SK-N-SH (cell line): ENCODE data around the gene ADD3. TPM values are rescaled to one million over a fixed set of nuclear protein-coding genes. Genes with fewer than 3 reads are reported as not detected.
A peak's percentile ranks its signal among the peaks of the same experiment; 100 is the strongest.

Experiments used
- CTCF ChIA-PET: fragments of 300-600, 350-600 bp; formaldehyde crosslinking; extraction: SDS; loops from one replicate; lab custom pipeline; 2021; lab: Yijun Ruan, JAX
- POLR2A ChIA-PET: fragments of 350-600 bp; sonication (Branson Sonifier 250); formaldehyde crosslinking; extraction: SDS; loops from one replicate; lab custom pipeline; 2020; ENCODE audit warnings: antibody characterized with exemption, inconsistent platforms; lab: Yijun Ruan, JAX
- DNase-seq: peaks from one replicate; pipeline ENCODE4 v3.0.0; 2012
- H2AFZ ChIP-seq: fragments of 200-600 bp; sonication (generic); 2 replicates; pipeline ENCODE4 v1.8.1; 2016; ENCODE audit warnings: antibody characterized with exemption, mild to moderate bottlenecking, low read depth
- H3F3A ChIP-seq: fragments of 200-600 bp; sonication (generic); replicated peaks from 2 replicates; pipeline ENCODE3; 2016; ENCODE audit warnings: antibody characterized with exemption, mild to moderate bottlenecking; ENCODE audit not compliant: insufficient read depth
- H3K27ac ChIP-seq, 2 experiments: fragments of 200-500 bp in 1 of 2; fragments of 200-600 bp in 1 of 2; sonication (Bioruptor generic) in 1 of 2; sonication (generic), shearing (Covaris generic) in 1 of 2; 2 replicates each; pipeline versions ENCODE4 v1.5.1 to v1.6.1; 2014 to 2016; ENCODE audit warnings: low read depth in 2 of 2, inconsistent platforms in 1 of 2, low read length in 1 of 2, mild to moderate bottlenecking in 1 of 2, mixed read lengths in 1 of 2
- H3K27me3 ChIP-seq: fragments of 200-600 bp; sonication (generic), shearing (Covaris generic); 2 replicates; pipeline ENCODE4 v1.6.1; 2016; ENCODE audit warnings: mixed run types; ENCODE audit not compliant: insufficient read depth
- H3K36me3 ChIP-seq, 2 experiments: fragments of 200-500 bp in 1 of 2; fragments of 200-600 bp in 1 of 2; sonication (Bioruptor generic) in 1 of 2; sonication (generic) in 1 of 2; replicated peaks in 1 of 2; 2 replicates each; pipeline versions ENCODE3 to v1.5.1; 2014 to 2016; ENCODE audit warnings: low read length in 1 of 2, mild to moderate bottlenecking in 1 of 2; ENCODE audit not compliant: insufficient read depth in 2 of 2, control insufficient read depth in 1 of 2
- H3K4me1 ChIP-seq, 2 experiments: fragments of 200-500 bp in 1 of 2; fragments of 200-600 bp in 1 of 2; sonication (Bioruptor generic) in 1 of 2; sonication (generic), shearing (Covaris generic) in 1 of 2; 2 replicates each; pipeline versions ENCODE4 v1.5.1 to v1.6.1; 2014 to 2016; ENCODE audit warnings: low read depth in 1 of 2, low read length in 1 of 2, mixed run types in 1 of 2; ENCODE audit not compliant: insufficient read depth in 2 of 2, control insufficient read depth in 1 of 2
- H3K4me2 ChIP-seq: fragments of 200-600 bp; sonication (generic), shearing (Covaris generic); 2 replicates; pipeline ENCODE4 v1.6.1; 2017; ENCODE audit warnings: mixed run types
- H3K4me3 ChIP-seq, 2 experiments: fragments of 200-500 bp in 1 of 2; fragments of 200-600 bp in 1 of 2; sonication (Bioruptor generic) in 1 of 2; sonication (generic), shearing (Covaris generic) in 1 of 2; 2 replicates each; pipeline versions ENCODE4 v1.5.1 to v1.8.1; 2014 to 2016; ENCODE audit warnings: low read depth in 2 of 2, inconsistent platforms in 1 of 2, low read length in 1 of 2, mild to moderate bottlenecking in 1 of 2, mixed read lengths in 1 of 2, moderate library complexity in 1 of 2
- H3K79me2 ChIP-seq: fragments of 200-600 bp; sonication (generic); 2 replicates; pipeline ENCODE4 v1.8.1; 2017; ENCODE audit warnings: mild to moderate bottlenecking; ENCODE audit not compliant: insufficient read depth
- H3K9ac ChIP-seq: fragments of 200-600 bp; sonication (generic); 2 replicates; pipeline ENCODE4 v1.6.1; 2017; ENCODE audit warnings: mixed run types
- H3K9me2 ChIP-seq: fragments of 200-600 bp; sonication (generic); 2 replicates; pipeline ENCODE4 v1.6.1; 2017; ENCODE audit warnings: mixed run types
- H3K9me3 ChIP-seq: fragments of 200-600 bp; sonication (generic); 2 replicates; pipeline ENCODE4 v1.6.1; 2017; ENCODE audit warnings: mixed run types, mild to moderate bottlenecking, moderate library complexity
- H4K20me1 ChIP-seq: fragments of 200-600 bp; sonication (generic); 2 replicates; pipeline ENCODE4 v1.6.1; 2017; ENCODE audit warnings: mild to moderate bottlenecking, mixed run types; ENCODE audit not compliant: insufficient read depth
- CHD2 ChIP-seq: fragments of 150-350 bp; IDR thresholded peaks from 2 replicates; pipeline ENCODE4 v1.6.1; 2018; ENCODE audit warnings: low read length; ENCODE audit not compliant: partially characterized antibody
- ELF1 ChIP-seq: IDR thresholded peaks from 2 replicates; pipeline ENCODE4 v1.4.0; 2012
- EP300 ChIP-seq, 2 experiments: IDR thresholded peaks; 2 replicates each; pipeline versions ENCODE4 v1.4.0 to v1.6.1; 2012; ENCODE audit warnings: borderline replicate concordance in 1 of 2, low read depth in 1 of 2, low read length in 1 of 2
- EZH2phosphoT487 ChIP-seq: fragments of 200-600 bp; sonication (generic); IDR thresholded peaks from 2 replicates; pipeline ENCODE4 v1.6.1; 2017; ENCODE audit warnings: low read depth, mixed run types, mild to moderate bottlenecking, antibody characterized with exemption, moderate library complexity, borderline replicate concordance
- FOXJ3 ChIP-seq: sonication (generic); formaldehyde crosslinking; IDR thresholded peaks from 2 replicates; pipeline ENCODE4 v1.5.1; 2020; ENCODE audit warnings: mild to moderate bottlenecking, missing genetic modification reagents
- FOXM1 ChIP-seq: IDR thresholded peaks from 2 replicates; pipeline ENCODE4 v1.4.0; 2012; ENCODE audit warnings: low read depth, mild to moderate bottlenecking
- GATA2 ChIP-seq: sonication (generic); formaldehyde crosslinking; IDR thresholded peaks from 2 replicates; pipeline ENCODE4 v1.5.0; 2020; ENCODE audit warnings: mild to moderate bottlenecking, missing genetic modification reagents
- IRF3 ChIP-seq: fragments of 150-350 bp; IDR thresholded peaks from 2 replicates; pipeline ENCODE4 v1.6.1; 2016; ENCODE audit warnings: mild to moderate bottlenecking, low read depth, low read length
- JUND ChIP-seq: IDR thresholded peaks from 2 replicates; pipeline ENCODE4 v1.4.0; 2012
- MAX ChIP-seq: IDR thresholded peaks from 2 replicates; pipeline ENCODE4 v1.4.0; 2012; ENCODE audit warnings: low read depth
- MXI1 ChIP-seq: IDR thresholded peaks from 2 replicates; pipeline ENCODE4 v1.6.1; 2012; ENCODE audit warnings: mild to moderate bottlenecking, low read depth, low read length, improper control_type of control experiment
- PBX3 ChIP-seq: IDR thresholded peaks from 2 replicates; pipeline ENCODE4; 2012
- POLR2AphosphoS5 ChIP-seq: IDR thresholded peaks from 2 replicates; pipeline ENCODE4 v1.6.1; 2012; ENCODE audit warnings: low read depth, low read length
- RAD21 ChIP-seq: IDR thresholded peaks from 2 replicates; pipeline ENCODE4 v1.6.1; 2012; ENCODE audit warnings: mild to moderate bottlenecking, low read length
- RCOR1 ChIP-seq: fragments of 150-350 bp; IDR thresholded peaks from 2 replicates; pipeline ENCODE4 v1.6.1; 2017; ENCODE audit warnings: antibody characterized with exemption, low read length
- TCF12 ChIP-seq: IDR thresholded peaks from 2 replicates; pipeline ENCODE4 v1.4.0; 2012
- TEAD4 ChIP-seq: IDR thresholded peaks from 2 replicates; pipeline ENCODE4 v1.4.0; 2012; ENCODE audit warnings: mild to moderate bottlenecking, borderline replicate concordance; ENCODE audit not compliant: insufficient read depth
- USF1 ChIP-seq: IDR thresholded peaks from 2 replicates; pipeline ENCODE4 v1.4.0; 2012; ENCODE audit warnings: low read depth, borderline replicate concordance
- YY1 ChIP-seq: IDR thresholded peaks from 2 replicates; pipeline ENCODE4 v1.4.0; 2012; ENCODE audit warnings: low read depth, mild to moderate bottlenecking
- ZBTB33 ChIP-seq: IDR thresholded peaks from 2 replicates; pipeline ENCODE4 v1.4.0; 2012; ENCODE audit warnings: low read depth, borderline replicate concordance
- WGBS: methylation state at CpG from one replicate; pipeline ENCODE4 v1.1.6; 2017; ENCODE audit warnings: low lambda C conversion rate; 5-methylcytosine and 5-hydroxymethylcytosine counted together
- polyA plus RNA-seq, 3 experiments: library from polyadenylated mRNA; depleted of rRNA; stranded (reverse); fragments of >200 nt; gene quantifications; 2 replicates each; pipeline ENCODE4 v1.2.3, GENCODE V29; 2012

The ADD3 gene
- polyA plus RNA-seq, 1 of the 3 experiments (the other 2 are of a cell fraction): 27.6 TPM

GRCh38 chr10:109963439-109963838, 44.3 kb upstream of the ADD3 start:
- H3K4me1 ChIP-seq: peaks cover 41 to 58% of the 10 kb centered on the region in 2 experiments
- H3F3A ChIP-seq: peaks cover 25% of the 10 kb centered on the region
- H3K9me2 ChIP-seq: no peaks in the 10 kb centered on the region
- H3K79me2 ChIP-seq: no peaks in the 10 kb centered on the region
- H4K20me1 ChIP-seq: no peaks in the 10 kb centered on the region
- TF ChIP-seq YY1: no peak
- peak in 1 of 2 experiments; percentile 87; a peak in 1 of 4 replicates for TF ChIP-seq EP300 (IDR thresholded peaks at IDR 0.05; ENCODE audit: borderline replicate concordance in 1 of 2, low read depth in 1 of 2, low read length in 1 of 2)
- TF ChIP-seq USF1: no peak
- TF ChIP-seq ELF1: no peak
- no peak for TF ChIP-seq FOXM1
- TF ChIP-seq GATA2: peak; percentile 88
- TF ChIP-seq RCOR1: peak; percentile 85
- TF ChIP-seq TCF12: peak; percentile 93
- peak; percentile 62 for TF ChIP-seq CHD2
- no peak for TF ChIP-seq IRF3
- TF ChIP-seq PBX3: peak; percentile 24; the same call in 1 of the 2 replicates
- TF ChIP-seq RAD21: peak; percentile 41; the same call in 1 of the 2 replicates
- TF ChIP-seq FOXJ3: peak; percentile 78; the same call in 1 of the 2 replicates
- no peak for TF ChIP-seq TEAD4
- peak; percentile 41; the same call in 1 of the 2 replicates for TF ChIP-seq POLR2AphosphoS5
- POLR2A ChIA-PET: no interaction called here
- no peaks in the 10 kb centered on the region for H3K27me3 ChIP-seq
- no peaks in the 10 kb centered on the region for H3K36me3 ChIP-seq
- H3K9ac ChIP-seq: no peak overlapping the region
- DNase-seq: peak; percentile 62
- H3K9me3 ChIP-seq: no peaks in the 10 kb centered on the region
- H3K4me3 ChIP-seq: no peak overlapping the region
- H3K27ac ChIP-seq: peak overlapping the region; percentile 41 to 90
- CTCF ChIA-PET: interaction anchor here (1.9 kb wide), 1 partner anchor 79 kb away, joined by 8 read pairs; no protein-coding TSS in a partner anchor
- WGBS: 21% methylated on average over 5 of the region's 5 CpGs
- H3K4me2 ChIP-seq: peak overlapping the region; percentile 0; the same call in 1 of the 2 replicates
- H2AFZ ChIP-seq: no peak overlapping the region

GRCh38 chr10:109964318-109964717, 43.5 kb upstream of the ADD3 start:
- TF ChIP-seq MAX (no peak), ZBTB33 (no peak), ELF1 (no peak), MXI1 (no peak), EZH2phosphoT487 (no peak), JUND (no peak), POLR2AphosphoS5 (no peak), IRF3 (no peak), RCOR1 (no peak)
- H3K4me1 ChIP-seq: peaks cover 41 to 64% of the 10 kb centered on the region in 2 experiments
- H3F3A ChIP-seq: peaks cover 25% of the 10 kb centered on the region
- no peak overlapping the region for H2AFZ ChIP-seq
- no peaks in the 10 kb centered on the region for H3K36me3 ChIP-seq
- H3K9me3 ChIP-seq: no peaks in the 10 kb centered on the region
- ChIA-PET CTCF (interaction anchor here (1.1 to 1.9 kb wide), 2 partner anchors 42 to 80 kb away, joined by 3 to 8 read pairs; no protein-coding TSS in a partner anchor), POLR2A (no interaction called here)
- H3K4me3 ChIP-seq: no peak overlapping the region
- no peak overlapping the region for H3K9ac ChIP-seq
- DNase-seq: no peak
- no peaks in the 10 kb centered on the region for H3K27me3 ChIP-seq
- no peaks in the 10 kb centered on the region for H4K20me1 ChIP-seq
- H3K79me2 ChIP-seq: no peaks in the 10 kb centered on the region
- peak overlapping the region in 1 of 2 experiments; percentile 90; a peak in 3 of 4 replicates for H3K27ac ChIP-seq
- H3K9me2 ChIP-seq: no peaks in the 10 kb centered on the region
- no peak overlapping the region for H3K4me2 ChIP-seq
- 95% methylated on average over 10 of the region's 10 CpGs for WGBS
